ENCODE results near the gene DDX3X. TPM values are rescaled to one million over a fixed set of nuclear protein-coding genes. Genes with fewer than 3 reads are reported as not detected.

DDX3X gene
- polyA plus RNA-seq, 1 donor (not counting 4 experiments of a cell fraction or from before 2014, with no cell fraction given), result 127 TPM

DNA sequence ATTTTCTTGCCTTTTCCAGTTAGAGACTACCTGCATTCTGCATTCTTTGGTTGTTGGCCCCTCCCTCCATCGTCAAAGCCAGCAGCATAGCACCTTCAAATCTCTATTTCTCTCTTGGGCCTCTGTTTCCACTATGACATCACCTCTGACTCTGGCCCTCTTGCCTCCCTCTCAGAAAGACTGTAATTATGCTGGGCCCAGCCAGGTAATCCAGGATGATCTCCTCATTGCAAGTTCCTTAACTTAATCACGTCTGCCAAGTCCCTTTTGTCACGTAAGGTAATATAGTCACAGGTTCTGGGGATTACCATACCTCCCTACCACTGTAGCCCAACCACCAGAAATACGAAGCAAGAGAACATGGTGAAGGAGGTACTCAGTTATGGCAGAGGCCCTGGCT is 73.9 kb downstream of the DDX3X start:
- no peak overlapping the region for H2AFZ ChIP-seq (ENCODE audit: control insufficient read depth, low read length)
- FAIRE-seq (no peak), DNase-seq (ENCODE audit: low read depth, low spot score) (no peak)
- H3K36me3 ChIP-seq (ENCODE audit: control insufficient read depth in 2 of 2, extremely low read depth in 1 of 2, insufficient read depth in 2 of 2, low read length in 2 of 2), result no peaks in the 10 kb centered on the region
- H3K27me3 ChIP-seq (ENCODE audit: control insufficient read depth, extremely low read depth, insufficient read depth, low read length), result no peaks in the 10 kb centered on the region
- no peaks in the 10 kb centered on the region for H3K79me2 ChIP-seq (ENCODE audit: control insufficient read depth, insufficient read depth, low read length)
- H3K4me2 ChIP-seq (ENCODE audit: control insufficient read depth, extremely low read depth, insufficient read depth, low read depth, low read length), result no peak overlapping the region
- dilution Hi-C loops (cut with MboI; ENCODE audit: extremely low pct_ligation_motif_present, low sequenced_read_pairs), result no loop called here
- H4K20me1 ChIP-seq (ENCODE audit: control insufficient read depth, extremely low read depth, insufficient read depth, low read length), result no peaks in the 10 kb centered on the region
- no peaks in the 10 kb centered on the region for H3K9me1 ChIP-seq (ENCODE audit: control insufficient read depth, extremely low read depth, insufficient read depth, low read length)
- no peak overlapping the region for H3K4me3 ChIP-seq (ENCODE audit: control insufficient read depth in 2 of 3, extremely low read depth in 1 of 3, insufficient read depth in 2 of 3, low read depth in 1 of 3, low read length in 3 of 3)
- H3K9ac ChIP-seq (ENCODE audit: control insufficient read depth, extremely low read depth, insufficient read depth, low read length), result no peak overlapping the region
- no peak overlapping the region for H3K27ac ChIP-seq (ENCODE audit: control insufficient read depth, insufficient read depth, low read length)
- H3K4me1 ChIP-seq (ENCODE audit: control insufficient read depth, extremely low read depth, insufficient read depth, low read length), result peaks cover 4% of the 10 kb centered on the region
- TF ChIP-seq EZH2 (IDR thresholded peaks at IDR 0.05; ENCODE audit: low read length), result no peak
- TF ChIP-seq, protein P1, sequence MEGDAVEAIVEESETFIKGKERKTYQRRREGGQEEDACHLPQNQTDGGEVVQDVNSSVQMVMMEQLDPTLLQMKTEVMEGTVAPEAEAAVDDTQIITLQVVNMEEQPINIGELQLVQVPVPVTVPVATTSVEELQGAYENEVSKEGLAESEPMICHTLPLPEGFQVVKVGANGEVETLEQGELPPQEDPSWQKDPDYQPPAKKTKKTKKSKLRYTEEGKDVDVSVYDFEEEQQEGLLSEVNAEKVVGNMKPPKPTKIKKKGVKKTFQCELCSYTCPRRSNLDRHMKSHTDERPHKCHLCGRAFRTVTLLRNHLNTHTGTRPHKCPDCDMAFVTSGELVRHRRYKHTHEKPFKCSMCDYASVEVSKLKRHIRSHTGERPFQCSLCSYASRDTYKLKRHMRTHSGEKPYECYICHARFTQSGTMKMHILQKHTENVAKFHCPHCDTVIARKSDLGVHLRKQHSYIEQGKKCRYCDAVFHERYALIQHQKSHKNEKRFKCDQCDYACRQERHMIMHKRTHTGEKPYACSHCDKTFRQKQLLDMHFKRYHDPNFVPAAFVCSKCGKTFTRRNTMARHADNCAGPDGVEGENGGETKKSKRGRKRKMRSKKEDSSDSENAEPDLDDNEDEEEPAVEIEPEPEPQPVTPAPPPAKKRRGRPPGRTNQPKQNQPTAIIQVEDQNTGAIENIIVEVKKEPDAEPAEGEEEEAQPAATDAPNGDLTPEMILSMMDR (optimal IDR thresholded peaks at IDR 0.05 in 1 of 3, IDR thresholded peaks at IDR 0.05 in 1 of 3, conservative IDR thresholded peaks at IDR 0.05 in 1 of 3; ENCODE audit: extremely low read depth in 1 of 3, insufficient read depth in 2 of 3, low read length in 3 of 3), result no peak
- H3K9me3 ChIP-seq (ENCODE audit: control insufficient read depth, low read depth, low read length), result no peaks in the 10 kb centered on the region

DNA sequence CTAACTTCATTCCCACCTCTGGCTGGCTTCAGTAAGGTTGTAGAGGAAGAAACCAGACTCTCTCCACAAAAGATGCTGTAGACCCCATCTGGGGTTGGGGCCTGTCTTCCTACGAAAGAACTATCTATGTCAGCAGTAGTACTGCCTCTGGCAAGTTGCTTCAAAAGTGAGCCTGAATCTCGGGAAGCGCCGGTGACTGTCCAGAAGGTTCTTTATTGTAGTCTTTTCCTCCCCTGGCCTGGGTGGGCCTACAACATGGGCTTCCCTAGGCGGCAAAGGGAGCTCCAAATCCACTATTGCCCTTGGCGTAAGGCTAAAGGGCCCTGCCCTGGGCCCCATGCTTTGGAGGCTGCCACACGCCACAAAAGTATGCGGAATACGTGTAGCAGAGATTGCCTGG is 74.6 kb downstream of the DDX3X start:
- TF ChIP-seq, protein P1 (optimal IDR thresholded peaks at IDR 0.05 in 1 of 3, IDR thresholded peaks at IDR 0.05 in 1 of 3, conservative IDR thresholded peaks at IDR 0.05 in 1 of 3; ENCODE audit: extremely low read depth in 1 of 3, insufficient read depth in 2 of 3, low read length in 3 of 3), result no peak
- no peak for TF ChIP-seq EZH2 (IDR thresholded peaks at IDR 0.05; ENCODE audit: low read length)
- H3K4me3 ChIP-seq (ENCODE audit: control insufficient read depth in 2 of 3, extremely low read depth in 1 of 3, insufficient read depth in 2 of 3, low read depth in 1 of 3, low read length in 3 of 3), result no peak overlapping the region
- H3K79me2 ChIP-seq (ENCODE audit: control insufficient read depth, insufficient read depth, low read length), result no peaks in the 10 kb centered on the region
- no peak for DNase-seq (ENCODE audit: low read depth, low spot score)
- H3K9me1 ChIP-seq (ENCODE audit: control insufficient read depth, extremely low read depth, insufficient read depth, low read length), result no peaks in the 10 kb centered on the region
- no peak overlapping the region for H2AFZ ChIP-seq (ENCODE audit: control insufficient read depth, low read length)
- H4K20me1 ChIP-seq (ENCODE audit: control insufficient read depth, extremely low read depth, insufficient read depth, low read length), result no peaks in the 10 kb centered on the region
- dilution Hi-C loops (cut with MboI; ENCODE audit: extremely low pct_ligation_motif_present, low sequenced_read_pairs), result no loop called here
- H3K9ac ChIP-seq (ENCODE audit: control insufficient read depth, extremely low read depth, insufficient read depth, low read length), result no peak overlapping the region
- no peak for FAIRE-seq
- no peaks in the 10 kb centered on the region for H3K27me3 ChIP-seq (ENCODE audit: control insufficient read depth, extremely low read depth, insufficient read depth, low read length)
- H3K27ac ChIP-seq (ENCODE audit: control insufficient read depth, insufficient read depth, low read length), result no peak overlapping the region
- H3K36me3 ChIP-seq (ENCODE audit: control insufficient read depth in 2 of 2, extremely low read depth in 1 of 2, insufficient read depth in 2 of 2, low read length in 2 of 2), result no peaks in the 10 kb centered on the region
- H3K4me2 ChIP-seq (ENCODE audit: control insufficient read depth, extremely low read depth, insufficient read depth, low read depth, low read length), result no peak overlapping the region
- no peaks in the 10 kb centered on the region for H3K9me3 ChIP-seq (ENCODE audit: control insufficient read depth, low read depth, low read length)
- peaks cover 4% of the 10 kb centered on the region for H3K4me1 ChIP-seq (ENCODE audit: control insufficient read depth, extremely low read depth, insufficient read depth, low read length)

Measured in keratinocyte (primary cell).